ENCODE data around the gene KLHL24.
"Not testable (repeated sequence)": the region's sequence is repeated elsewhere in the genome, so short reads cannot be mapped to it uniquely, and the experiment has no call there.

KLHL24 gene

GRCh38 chr3:183637106-183637486, 1.7 kb downstream of the KLHL24 start:
- Histone ChIP-seq H3K27ac (ENCODE audit: low read depth, low read length, poor library complexity, severe bottlenecking) (peak overlapping the region; percentile 93), H3K79me2 (ENCODE audit: insufficient read depth, low read length) (peaks cover 47% of the 10 kb centered on the region), H4K20me1 (ENCODE audit: insufficient read depth, low read length) (no peaks in the 10 kb centered on the region), H2AFZ (ENCODE audit: low read length) (no peak overlapping the region), H3K36me3 (ENCODE audit: insufficient read depth, low read length) (no peaks in the 10 kb centered on the region), H3K4me3 (ENCODE audit: low read depth, low read length, poor library complexity, severe bottlenecking) (peak overlapping the region; percentile 85), H3K27me3 (ENCODE audit: insufficient read depth, low read length) (no peaks in the 10 kb centered on the region), H3K9me3 (ENCODE audit: low read length) (no peaks in the 10 kb centered on the region), H3K4me1 (ENCODE audit: insufficient read depth, low read length, severe bottlenecking) (peaks cover 29% of the 10 kb centered on the region), H3K9ac (ENCODE audit: low read length) (peak overlapping the region; percentile 89), H3F3A (ENCODE audit: insufficient read depth, low read length) (no peaks in the 10 kb centered on the region), H3K4me2 (ENCODE audit: low read length) (peak overlapping the region; percentile 92), H3K9me2 (ENCODE audit: low read depth, low read length) (no peaks in the 10 kb centered on the region)
- no peak for TF ChIP-seq CTCF (IDR thresholded peaks at IDR 0.05; ENCODE audit: low read length)
- TF ChIP-seq EZH2 (IDR thresholded peaks at IDR 0.05; ENCODE audit: borderline replicate concordance, low read length): no peak

GRCh38 chr3:183637633-183638032, 2.2 kb downstream of the KLHL24 start:
- peak overlapping the region; percentile 93 for H3K27ac ChIP-seq (ENCODE audit: low read depth, low read length, poor library complexity, severe bottlenecking)
- H3K79me2 ChIP-seq (ENCODE audit: insufficient read depth, low read length): peaks cover 52% of the 10 kb centered on the region
- not testable (repeated sequence) for H3K36me3 ChIP-seq (ENCODE audit: insufficient read depth, low read length); H3F3A ChIP-seq (ENCODE audit: insufficient read depth, low read length); H3K27me3 ChIP-seq (ENCODE audit: insufficient read depth, low read length); H3K9me2 ChIP-seq (ENCODE audit: low read depth, low read length); H4K20me1 ChIP-seq (ENCODE audit: insufficient read depth, low read length); H2AFZ ChIP-seq (ENCODE audit: low read length); H3K9me3 ChIP-seq (ENCODE audit: low read length)
- peaks cover 29% of the 10 kb centered on the region for H3K4me1 ChIP-seq (ENCODE audit: insufficient read depth, low read length, severe bottlenecking)
- H3K9ac ChIP-seq (ENCODE audit: low read length): peak overlapping the region; percentile 89
- H3K4me2 ChIP-seq (ENCODE audit: low read length): peak overlapping the region; percentile 92
- peak overlapping the region; percentile 85 for H3K4me3 ChIP-seq (ENCODE audit: low read depth, low read length, poor library complexity, severe bottlenecking)

- peak overlapping the region; percentile 89 for H3K9ac ChIP-seq (ENCODE audit: low read length)
- H3K9me2 ChIP-seq (ENCODE audit: low read depth, low read length): no peaks in the 10 kb centered on the region
- peak overlapping the region; percentile 85 for H3K4me3 ChIP-seq (ENCODE audit: low read depth, low read length, poor library complexity, severe bottlenecking)
- H4K20me1 ChIP-seq (ENCODE audit: insufficient read depth, low read length): no peaks in the 10 kb centered on the region
- no peak overlapping the region for H2AFZ ChIP-seq (ENCODE audit: low read length)
- H3K9me3 ChIP-seq (ENCODE audit: low read length): no peaks in the 10 kb centered on the region
- peaks cover 29% of the 10 kb centered on the region for H3K4me1 ChIP-seq (ENCODE audit: insufficient read depth, low read length, severe bottlenecking)
- no peaks in the 10 kb centered on the region for H3F3A ChIP-seq (ENCODE audit: insufficient read depth, low read length)
- no peaks in the 10 kb centered on the region for H3K27me3 ChIP-seq (ENCODE audit: insufficient read depth, low read length)
- no peak for TF ChIP-seq CTCF (IDR thresholded peaks at IDR 0.05; ENCODE audit: low read length)
- TF ChIP-seq EZH2 (IDR thresholded peaks at IDR 0.05; ENCODE audit: borderline replicate concordance, low read length): no peak
- peak overlapping the region; percentile 93 for H3K27ac ChIP-seq (ENCODE audit: low read depth, low read length, poor library complexity, severe bottlenecking)
- peaks cover 55% of the 10 kb centered on the region for H3K79me2 ChIP-seq (ENCODE audit: insufficient read depth, low read length)
- no peaks in the 10 kb centered on the region for H3K36me3 ChIP-seq (ENCODE audit: insufficient read depth, low read length)
- H3K4me2 ChIP-seq (ENCODE audit: low read length): peak overlapping the region; percentile 92
Measured at GRCh38 chr3:183638101-183638852, 2.9 kb downstream of the KLHL24 start.

GRCh38 chr3:183640635-183641034, 5.2 kb downstream of the KLHL24 start:
- not testable (repeated sequence) for H2AFZ ChIP-seq (ENCODE audit: low read length); H3K9ac ChIP-seq (ENCODE audit: low read length); H3K4me3 ChIP-seq (ENCODE audit: low read depth, low read length, poor library complexity, severe bottlenecking); H3K9me3 ChIP-seq (ENCODE audit: low read length); H4K20me1 ChIP-seq (ENCODE audit: insufficient read depth, low read length); H3K9me2 ChIP-seq (ENCODE audit: low read depth, low read length); H3K27ac ChIP-seq (ENCODE audit: low read depth, low read length, poor library complexity, severe bottlenecking); H3K4me2 ChIP-seq (ENCODE audit: low read length); H3K27me3 ChIP-seq (ENCODE audit: insufficient read depth, low read length); H3F3A ChIP-seq (ENCODE audit: insufficient read depth, low read length)
- H3K4me1 ChIP-seq (ENCODE audit: insufficient read depth, low read length, severe bottlenecking): peaks cover 20% of the 10 kb centered on the region
- peaks cover 18% of the 10 kb centered on the region for H3K36me3 ChIP-seq (ENCODE audit: insufficient read depth, low read length)
- H3K79me2 ChIP-seq (ENCODE audit: insufficient read depth, low read length): peaks cover 68% of the 10 kb centered on the region
